Measurements from ENCODE around the gene POFUT2. TPM values are rescaled to one million over a fixed set of nuclear protein-coding genes. Genes with fewer than 3 reads are reported as not detected.

POFUT2 gene
- total RNA-seq, 2 experiments from 2014 or later: 56.6 to 57.2 TPM

DNA sequence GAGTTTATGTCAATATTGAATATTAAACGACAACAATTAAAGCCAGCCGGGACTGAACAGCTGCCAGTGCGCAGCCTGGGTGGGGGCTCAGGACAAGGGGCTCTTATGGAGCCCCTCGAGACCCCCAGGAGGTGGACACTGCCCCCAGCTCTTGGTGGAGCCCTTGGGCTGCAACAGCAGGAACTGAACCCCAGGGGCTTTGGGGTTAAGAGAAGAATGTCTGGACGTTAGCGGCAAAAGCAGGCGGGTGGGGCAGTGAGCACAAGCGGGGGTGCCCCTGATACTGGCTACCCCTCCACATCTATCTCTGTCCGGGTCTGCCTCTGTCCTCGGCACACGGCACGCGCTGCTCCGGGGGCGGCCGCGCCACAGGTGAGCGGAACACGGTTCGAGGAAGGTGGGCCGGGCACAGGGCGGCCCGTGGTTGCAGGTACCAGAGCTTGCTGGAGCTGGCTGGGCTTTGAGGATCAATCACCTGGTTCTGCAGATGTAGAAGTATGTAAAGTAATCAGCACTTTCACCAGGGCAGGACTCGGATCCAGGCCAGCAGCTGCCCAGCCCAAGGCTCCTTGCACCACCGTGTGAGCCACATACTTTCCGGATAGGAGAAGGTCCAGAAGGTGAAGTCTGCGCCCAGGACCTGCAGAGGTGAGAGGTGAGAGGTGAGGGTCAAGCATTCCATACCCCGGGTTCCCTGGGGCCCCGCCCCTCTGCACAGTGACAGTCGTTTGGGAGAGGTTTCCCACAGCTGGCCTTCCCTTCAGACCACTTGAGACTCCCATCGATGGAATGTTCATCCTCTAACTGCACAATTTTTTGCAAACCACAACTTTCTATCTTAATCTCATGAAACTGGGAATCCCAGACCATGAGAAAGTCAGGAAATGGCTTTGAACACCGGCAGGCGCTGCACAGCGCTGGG is 12.4 kb upstream of the POFUT2 start:
- Mint-ChIP-seq H3K4me3 (no peak overlapping the region), H3K4me1 (ENCODE audit: low read depth) (peaks cover 15% of the 10 kb centered on the region), H3K27ac (peak overlapping the region; percentile 42), H3K9me3 (no peaks in the 10 kb centered on the region), H3K27me3 (no peaks in the 10 kb centered on the region), H3K36me3 (ENCODE audit: low read depth) (no peaks in the 10 kb centered on the region)
- no peak for DNase-seq
- intact Hi-C loops (cut with DNase I, micrococcal nuclease): no loop called here
- Histone ChIP-seq H3K27me3 (ENCODE audit: control insufficient read depth in 1 of 2, insufficient read depth in 2 of 2, low read length in 2 of 2) (no peaks in the 10 kb centered on the region), H3K9me3 (ENCODE audit: control insufficient read depth in 1 of 2, insufficient read depth in 1 of 2, low read length in 2 of 2) (no peaks in the 10 kb centered on the region), H3K27ac (ENCODE audit: low read depth in 1 of 2, low read length in 2 of 2) (no peak overlapping the region), H3K4me3 (ENCODE audit: low read length) (no peak overlapping the region), H3K4me1 (ENCODE audit: insufficient read depth, low read length) (peaks cover 54% of the 10 kb centered on the region), H3K36me3 (ENCODE audit: insufficient read depth, low read length) (no peaks in the 10 kb centered on the region)
- CTCF ChIA-PET: no interaction called here
- ATAC-seq (ENCODE audit: poor library complexity): no peak
- POLR2A ChIA-PET: no interaction called here
- TF ChIP-seq, protein P1, sequence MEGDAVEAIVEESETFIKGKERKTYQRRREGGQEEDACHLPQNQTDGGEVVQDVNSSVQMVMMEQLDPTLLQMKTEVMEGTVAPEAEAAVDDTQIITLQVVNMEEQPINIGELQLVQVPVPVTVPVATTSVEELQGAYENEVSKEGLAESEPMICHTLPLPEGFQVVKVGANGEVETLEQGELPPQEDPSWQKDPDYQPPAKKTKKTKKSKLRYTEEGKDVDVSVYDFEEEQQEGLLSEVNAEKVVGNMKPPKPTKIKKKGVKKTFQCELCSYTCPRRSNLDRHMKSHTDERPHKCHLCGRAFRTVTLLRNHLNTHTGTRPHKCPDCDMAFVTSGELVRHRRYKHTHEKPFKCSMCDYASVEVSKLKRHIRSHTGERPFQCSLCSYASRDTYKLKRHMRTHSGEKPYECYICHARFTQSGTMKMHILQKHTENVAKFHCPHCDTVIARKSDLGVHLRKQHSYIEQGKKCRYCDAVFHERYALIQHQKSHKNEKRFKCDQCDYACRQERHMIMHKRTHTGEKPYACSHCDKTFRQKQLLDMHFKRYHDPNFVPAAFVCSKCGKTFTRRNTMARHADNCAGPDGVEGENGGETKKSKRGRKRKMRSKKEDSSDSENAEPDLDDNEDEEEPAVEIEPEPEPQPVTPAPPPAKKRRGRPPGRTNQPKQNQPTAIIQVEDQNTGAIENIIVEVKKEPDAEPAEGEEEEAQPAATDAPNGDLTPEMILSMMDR (IDR thresholded peaks at IDR 0.05): no peak

DNA sequence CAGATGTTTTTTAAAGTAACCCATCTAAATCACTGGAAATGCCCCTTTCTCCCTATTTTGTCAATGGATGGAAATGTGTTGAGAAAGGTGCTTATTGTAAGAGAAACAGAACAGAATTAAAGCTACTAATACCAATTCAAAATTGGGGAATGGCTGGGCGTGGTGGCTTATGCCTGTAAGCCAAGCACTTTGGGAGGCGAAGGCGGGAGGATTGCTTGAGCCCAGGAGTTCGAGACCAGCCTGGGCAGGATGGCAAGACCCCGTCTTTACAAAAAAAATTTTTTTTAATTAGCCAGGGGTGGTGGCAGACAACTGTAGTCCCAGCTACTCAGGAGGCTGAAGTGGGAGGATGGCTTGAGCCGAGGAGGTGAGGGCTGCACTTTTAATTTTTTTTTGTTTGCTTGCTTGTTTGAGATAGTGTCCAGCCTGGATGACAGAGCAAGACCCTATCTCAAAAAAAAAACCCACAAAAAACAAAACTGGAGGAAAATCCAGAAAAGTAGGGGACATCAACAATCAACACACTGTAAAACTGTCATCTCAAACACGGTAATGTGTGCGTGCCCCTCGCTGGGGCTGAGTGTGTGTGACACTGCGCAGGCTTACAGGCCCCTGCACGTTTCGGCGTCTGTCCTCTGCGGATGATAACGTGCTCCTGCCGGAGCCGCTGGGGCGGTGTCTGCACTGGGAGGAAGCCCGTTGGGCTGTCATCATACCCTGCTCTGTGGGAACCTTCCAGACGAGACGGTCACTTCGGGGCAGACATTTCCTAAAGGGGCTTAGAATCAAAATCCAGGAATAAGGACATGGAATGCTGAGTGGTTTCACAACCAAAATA is 11.6 kb upstream of the POFUT2 start:
- Histone ChIP-seq H3K27ac (ENCODE audit: low read depth in 1 of 2, low read length in 2 of 2) (no peak overlapping the region), H3K4me3 (ENCODE audit: low read length) (no peak overlapping the region), H3K36me3 (ENCODE audit: insufficient read depth, low read length) (no peaks in the 10 kb centered on the region), H3K27me3 (ENCODE audit: control insufficient read depth in 1 of 2, insufficient read depth in 2 of 2, low read length in 2 of 2) (no peaks in the 10 kb centered on the region), H3K9me3 (ENCODE audit: control insufficient read depth in 1 of 2, insufficient read depth in 1 of 2, low read length in 2 of 2) (no peaks in the 10 kb centered on the region), H3K4me1 (ENCODE audit: insufficient read depth, low read length) (peaks cover 53% of the 10 kb centered on the region)
- CTCF ChIA-PET: interaction anchor here (1.4 kb wide), 1 partner anchor 10 kb away, joined by 3 read pairs; no protein-coding TSS in a partner anchor
- H3K9me3 Mint-ChIP-seq: no peaks in the 10 kb centered on the region
- peak overlapping the region; percentile 52 for H3K27ac Mint-ChIP-seq
- ATAC-seq (ENCODE audit: poor library complexity): no peak
- peaks cover 17% of the 10 kb centered on the region for H3K4me1 Mint-ChIP-seq (ENCODE audit: low read depth)
- intact Hi-C loops (cut with DNase I, micrococcal nuclease): no loop called here
- no peak overlapping the region for H3K4me3 Mint-ChIP-seq
- DNase-seq: peak in 2 of 14 experiments; percentile 3 to 8
- TF ChIP-seq, protein P1 (IDR thresholded peaks at IDR 0.05): no peak
- H3K36me3 Mint-ChIP-seq (ENCODE audit: low read depth): no peaks in the 10 kb centered on the region
- POLR2A ChIA-PET: no interaction called here
- H3K27me3 Mint-ChIP-seq: no peaks in the 10 kb centered on the region

DNA sequence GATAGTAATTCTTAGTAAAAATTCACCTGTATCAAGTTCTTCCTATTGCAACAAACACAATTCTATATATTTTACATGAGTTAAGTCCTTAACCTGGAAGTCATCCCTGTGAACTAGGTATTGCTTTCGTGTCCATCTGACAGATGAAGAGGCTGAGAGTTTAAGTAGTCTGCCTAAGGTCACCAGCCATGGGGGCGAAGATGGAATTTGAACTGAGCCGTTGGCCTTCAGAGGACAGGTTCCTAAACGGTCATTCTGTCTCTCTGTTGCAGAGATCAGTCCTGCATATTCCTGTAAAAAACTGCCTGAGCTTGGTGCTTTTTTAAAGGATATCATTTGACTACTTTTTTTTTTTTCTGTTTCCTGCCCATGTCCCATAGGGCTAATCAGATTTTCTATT is 10.2 kb upstream of the POFUT2 start:
- no peak for ATAC-seq (ENCODE audit: poor library complexity)
- H3K4me1 Mint-ChIP-seq (ENCODE audit: low read depth): peaks cover 21% of the 10 kb centered on the region

More for the DNA sequence above, 10.2 kb upstream of the POFUT2 start:
- Mint-ChIP-seq H3K9me3 (no peaks in the 10 kb centered on the region), H3K36me3 (ENCODE audit: low read depth) (no peaks in the 10 kb centered on the region), H3K27ac (no peak overlapping the region), H3K4me3 (no peak overlapping the region), H3K27me3 (no peaks in the 10 kb centered on the region)
- intact Hi-C loops (cut with DNase I, micrococcal nuclease): no loop called here
- ChIA-PET POLR2A (no interaction called here), CTCF (interaction anchor here (1.4 kb wide), 1 partner anchor 11 kb away, joined by 3 read pairs; no protein-coding TSS in a partner anchor)
- H3K4me1 ChIP-seq (ENCODE audit: insufficient read depth, low read length): peaks cover 52% of the 10 kb centered on the region
- no peaks in the 10 kb centered on the region for H3K9me3 ChIP-seq (ENCODE audit: control insufficient read depth in 1 of 2, insufficient read depth in 1 of 2, low read length in 2 of 2)
- TF ChIP-seq, protein P1 (IDR thresholded peaks at IDR 0.05): no peak
- no peak overlapping the region for H3K27ac ChIP-seq (ENCODE audit: low read depth in 1 of 2, low read length in 2 of 2)
- DNase-seq: no peak
- H3K36me3 ChIP-seq (ENCODE audit: insufficient read depth, low read length): no peaks in the 10 kb centered on the region
- H3K4me3 ChIP-seq (ENCODE audit: low read length): no peak overlapping the region
- no peaks in the 10 kb centered on the region for H3K27me3 ChIP-seq (ENCODE audit: control insufficient read depth in 1 of 2, insufficient read depth in 2 of 2, low read length in 2 of 2)
